DLD1 (cell line): ENCODE results near the gene MTMR12.
"Not testable (repeated sequence)": the region's sequence is repeated elsewhere in the genome, so short reads cannot be mapped to it uniquely, and the experiment has no call there.

Source experiments
- in situ Hi-C: cut with HindIII; loops from 2 replicates; pipeline ENCODE4 v1.10.0; 2017; ENCODE audit warnings: low sequenced_read_pairs

Gene MTMR12

DNA sequence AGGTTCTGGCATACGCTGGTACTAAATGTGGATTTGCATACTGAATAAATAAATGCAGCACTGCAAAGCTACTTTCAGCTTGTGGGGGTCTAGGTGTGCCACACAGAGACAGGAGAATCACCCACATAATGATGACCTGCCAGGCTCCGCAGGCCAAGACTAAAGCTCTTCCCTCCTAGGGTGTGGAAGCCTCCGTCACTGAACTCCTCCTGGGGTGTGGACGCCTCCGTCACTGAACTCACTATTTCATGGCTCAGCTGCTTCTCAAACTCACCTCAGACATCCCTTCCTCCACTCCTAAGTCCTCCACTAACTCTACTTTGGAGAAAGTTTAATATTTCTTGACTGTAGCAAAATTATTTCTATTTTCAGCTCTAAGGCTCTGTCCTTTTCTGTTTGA lies 73.4 kb downstream of the MTMR12 start:
- in situ Hi-C loops: no loop called here

- in situ Hi-C loops: no loop called here
Observed at GRCh38 chr5:32233696-32234447, 78.9 kb downstream of the MTMR12 start.

DNA sequence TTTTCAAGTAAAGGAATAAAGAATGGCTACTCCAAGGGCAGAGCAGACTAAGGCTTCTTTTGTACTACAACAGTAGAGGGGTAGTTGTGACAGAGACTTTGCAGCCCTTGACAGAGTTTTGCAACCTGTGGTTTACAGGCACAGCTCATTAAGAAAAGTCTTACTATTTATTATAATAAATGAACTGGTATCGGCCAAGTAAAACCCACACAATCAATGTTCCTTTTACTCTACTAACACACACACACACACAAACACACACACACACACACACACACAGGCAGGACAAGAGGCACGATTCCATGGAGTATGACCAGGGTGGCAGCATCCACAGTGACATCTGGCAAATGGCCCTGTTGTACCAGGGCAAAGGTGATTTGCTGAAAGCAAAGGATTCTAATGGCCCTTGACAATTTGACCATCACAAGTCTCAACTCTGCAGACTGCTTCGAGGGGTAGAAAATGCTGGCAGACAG lies 79.5 kb downstream of the MTMR12 start:
- in situ Hi-C loops: no loop called here

DNA sequence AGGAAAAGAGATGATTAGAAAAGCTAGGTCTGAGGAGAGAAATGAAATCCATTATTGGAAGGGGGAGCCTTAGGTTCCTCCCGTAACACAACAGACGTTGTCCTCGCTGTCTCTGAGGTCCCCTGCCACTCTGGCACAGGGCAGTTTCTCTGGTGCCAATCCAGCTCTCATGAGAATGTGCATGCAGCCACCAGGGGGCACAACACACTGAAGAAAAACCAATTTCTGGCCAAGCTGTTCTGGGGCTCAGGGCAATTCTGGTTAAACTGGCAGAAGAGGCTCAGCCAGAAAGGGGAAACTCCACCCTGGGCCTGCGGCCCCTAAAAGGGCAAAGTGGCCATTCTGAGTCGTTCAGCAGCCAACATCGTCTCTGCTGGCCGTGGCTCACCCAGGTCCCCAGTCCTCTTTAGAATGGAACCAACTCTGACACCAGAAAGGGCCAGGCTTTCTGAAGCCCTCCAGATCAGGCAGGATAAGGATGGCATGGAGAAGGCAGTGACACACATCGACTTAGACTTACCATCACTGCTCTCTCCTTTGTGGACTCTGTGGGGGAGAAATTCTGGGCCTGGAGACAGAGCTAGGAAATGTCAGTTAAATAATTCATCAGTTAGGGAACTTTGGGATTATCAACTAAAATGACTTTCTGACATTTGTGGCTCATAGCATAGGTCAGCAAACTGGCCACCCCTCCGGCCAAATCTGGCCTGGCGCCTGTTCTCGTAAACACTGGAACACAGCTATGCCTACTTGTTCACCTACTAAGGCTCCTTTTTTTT lies 80.1 kb downstream of the MTMR12 start:
- in situ Hi-C loops: no loop called here

DNA sequence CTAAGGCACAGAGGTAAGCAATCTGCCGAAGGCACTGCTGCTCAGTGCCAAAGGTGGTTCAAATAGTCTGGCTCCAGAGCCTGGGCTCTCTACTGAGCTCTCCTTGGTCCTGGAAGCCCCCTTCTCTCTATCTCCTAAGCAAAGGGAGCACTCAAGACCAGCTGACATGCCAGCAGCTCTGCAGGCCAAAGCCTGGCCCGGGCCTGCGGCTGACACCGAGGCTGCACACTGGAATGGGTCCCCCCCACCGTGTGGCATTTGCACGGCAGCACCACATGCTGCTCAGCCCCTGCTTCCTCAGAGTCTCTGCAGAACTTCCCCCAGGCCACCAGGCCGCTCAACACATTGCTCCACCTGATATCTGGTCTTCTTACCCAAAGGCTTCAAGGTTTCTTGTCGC lies 80.8 kb downstream of the MTMR12 start:
- in situ Hi-C loops: no loop called here

DNA sequence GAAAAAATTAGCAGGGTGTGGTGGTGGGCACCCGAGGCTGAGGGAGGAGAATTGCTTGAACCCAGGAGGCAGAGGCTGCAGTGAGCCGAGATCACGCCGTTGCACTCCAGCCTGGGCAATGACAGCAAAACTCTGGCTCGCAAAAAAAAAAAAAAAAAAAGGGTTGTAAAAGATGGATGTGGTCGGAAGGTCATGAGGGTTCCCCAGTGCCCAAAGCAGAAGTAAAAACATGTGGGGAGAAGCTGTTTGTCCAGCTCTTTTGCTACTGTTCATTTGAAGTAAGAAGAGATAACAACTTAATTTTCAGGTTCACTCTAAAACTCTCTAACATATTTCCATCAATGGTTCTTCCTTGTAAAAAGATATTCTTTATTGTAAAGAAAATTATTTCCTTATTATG lies 81.5 kb downstream of the MTMR12 start:
- in situ Hi-C loops: no loop called here

DNA sequence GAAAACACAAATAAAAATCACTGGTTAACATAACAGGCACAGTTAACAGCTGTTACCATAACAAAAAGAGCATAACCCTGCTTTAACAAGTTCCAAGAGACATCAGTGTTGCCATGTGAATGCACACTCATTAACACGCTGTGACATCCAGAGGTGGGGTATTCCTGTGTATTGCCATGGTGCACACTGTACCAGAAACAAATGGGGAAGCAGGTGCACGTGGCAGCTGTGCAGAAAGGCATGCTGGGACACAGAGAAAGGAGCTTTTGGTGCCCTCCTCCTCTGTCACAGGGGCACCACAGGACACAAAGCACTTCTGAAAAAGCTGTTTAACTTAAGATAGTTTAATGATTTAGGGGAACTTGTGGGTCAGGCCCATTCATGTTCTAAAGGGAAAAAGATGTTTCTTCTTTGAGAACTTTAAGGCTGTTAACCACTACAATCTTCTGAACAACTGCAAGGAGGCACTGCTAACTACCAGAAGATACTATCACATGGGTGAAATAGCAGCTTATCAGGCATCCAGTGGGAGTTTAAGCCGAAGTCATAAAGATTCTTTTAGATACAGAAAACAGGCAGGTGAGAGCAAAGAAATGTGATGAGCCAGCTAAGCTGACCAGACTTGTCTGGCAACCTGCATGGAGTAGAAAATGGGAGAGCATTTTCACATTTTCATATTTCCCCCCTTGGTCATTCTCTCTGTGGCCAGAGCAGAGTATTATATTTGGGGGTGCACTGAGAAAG lies 82.2 kb downstream of the MTMR12 start:
- in situ Hi-C loops: no loop called here

DNA sequence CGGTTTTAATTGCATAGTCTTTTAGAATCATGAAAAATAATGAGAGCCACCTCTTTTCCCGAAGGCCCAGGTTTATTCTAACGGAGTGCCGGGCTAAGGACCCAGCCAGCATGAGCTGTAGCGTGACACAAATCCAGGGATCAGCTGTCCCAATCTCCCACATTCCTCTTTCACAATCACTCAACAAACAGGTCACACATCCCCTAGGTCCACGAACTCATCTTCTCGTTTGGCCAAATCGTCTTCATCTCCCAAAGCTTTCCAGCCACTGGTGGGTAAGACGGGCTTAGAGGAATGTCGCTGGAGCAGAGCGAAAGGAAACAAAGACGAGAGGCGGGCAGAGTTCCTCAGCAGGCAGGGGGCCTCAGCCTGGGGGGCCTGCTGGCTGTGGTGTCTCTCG lies 83.2 kb downstream of the MTMR12 start:
- in situ Hi-C loops: no loop called here

- in situ Hi-C loops: no loop called here
Observed at GRCh38 chr5:32228816-32229215, 83.9 kb downstream of the MTMR12 start.

- in situ Hi-C loops: no loop called here
Observed at GRCh38 chr5:32225445-32225844, 87.3 kb downstream of the MTMR12 start.

DNA sequence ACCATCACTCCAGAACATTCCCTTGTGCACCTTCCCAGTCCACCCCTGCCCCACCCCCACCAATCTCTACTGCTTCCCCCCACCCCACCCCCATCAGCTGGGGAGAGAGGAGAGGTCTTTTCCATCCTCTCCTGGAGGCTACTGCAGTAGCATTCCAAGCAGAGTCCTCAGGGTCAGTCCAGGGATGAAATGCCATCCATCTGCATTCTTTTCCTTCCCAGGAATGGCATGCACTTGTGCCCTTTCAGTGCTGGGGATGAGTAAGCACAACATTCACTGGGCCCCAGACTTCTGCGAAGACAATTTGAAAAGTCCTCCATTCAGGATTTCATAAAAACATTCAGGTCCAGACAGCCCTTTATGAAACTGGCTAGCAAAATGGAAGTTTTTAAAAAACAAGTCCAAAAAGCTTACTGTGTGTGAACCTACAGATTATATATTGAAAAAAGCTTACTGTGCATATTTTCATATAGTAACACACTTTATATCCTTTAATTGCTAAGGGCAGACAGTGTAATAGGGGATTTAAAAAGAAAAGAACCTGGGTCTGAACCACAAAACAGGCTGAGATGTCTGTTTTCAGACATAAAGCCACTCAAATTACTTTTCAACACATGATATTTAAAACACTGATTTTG lies 88.6 kb downstream of the MTMR12 start:
- in situ Hi-C loops: no loop called here

GRCh38 chr5:32222723-32223470 lies 89.8 kb downstream of the MTMR12 start:
- in situ Hi-C loops: no loop called here

GRCh38 chr5:32217886-32218396 lies 94.8 kb downstream of the MTMR12 start:
- in situ Hi-C loops: no loop called here

- in situ Hi-C loops: not testable (repeated sequence)
Observed at GRCh38 chr5:32214344-32214743, 98.4 kb downstream of the MTMR12 start.

- in situ Hi-C loops: no loop called here
Observed at GRCh38 chr5:32210151-32210550, 102.6 kb downstream of the MTMR12 start.

DNA sequence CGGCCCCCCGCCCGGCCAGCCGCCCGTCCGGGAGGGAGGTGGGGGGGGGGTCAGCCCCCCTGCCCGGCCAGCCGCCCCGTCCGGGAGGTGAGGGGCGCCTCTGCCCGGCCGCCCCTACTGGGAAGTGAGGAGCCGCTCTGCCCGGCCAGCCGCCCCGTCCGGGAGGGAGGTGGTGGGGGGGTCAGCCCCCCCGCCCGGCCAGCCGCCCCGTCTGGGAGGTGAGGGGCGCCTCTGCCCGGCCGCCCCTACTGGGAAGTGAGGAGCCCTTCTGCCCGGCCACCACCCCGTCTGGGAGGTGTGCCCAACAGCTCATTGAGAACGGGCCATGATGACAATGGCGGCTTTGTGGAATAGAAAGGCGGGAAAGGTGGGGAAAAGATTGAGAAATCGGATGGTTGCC lies 103.9 kb downstream of the MTMR12 start:
- in situ Hi-C loops: not testable (repeated sequence)

GRCh38 chr5:32207355-32207634 lies 105.4 kb downstream of the MTMR12 start:
- in situ Hi-C loops: no loop called here

- in situ Hi-C loops: no loop called here
Observed at GRCh38 chr5:32206509-32207354, 106.0 kb downstream of the MTMR12 start.

GRCh38 chr5:32206053-32206452 lies 106.7 kb downstream of the MTMR12 start:
- in situ Hi-C loops: no loop called here
